K562 (cell line): ENCODE data around the gene PLXDC1. TPM values are rescaled to one million over a fixed set of nuclear protein-coding genes. Genes with fewer than 3 reads are reported as not detected.

Experiments used
- ATAC-seq: fragments of 200-7000 bp; cut with Tn5 transposase; 3 replicates; pipeline ENCODE4 v1.9.1; 2020; ENCODE audit warnings: moderate library complexity
- BruUV-seq: library from RNA; stranded (reverse); fragments of 400-500 nt; replicated peaks from 2 replicates; lab custom pipeline; 2021; lab: Mats Ljungman, UMichigan
- CTCF ChIA-PET: fragments of 300-600 bp; formaldehyde crosslinking; extraction: SDS; loops from one replicate; lab custom pipeline; 2021; ENCODE audit warnings: low intra/inter-chr PET ratio; lab: Yijun Ruan, JAX
- POLR2A ChIA-PET: fragments of 300-600, 350-650 bp; sonication (Branson Sonifier 250); formaldehyde crosslinking; extraction: SDS; loops from one replicate; lab custom pipeline; 2021; ENCODE audit warnings: antibody characterized with exemption, inconsistent platforms; lab: Yijun Ruan, JAX
- DNase-seq, 4 experiments: peaks; one replicate each; pipeline versions ENCODE4 v3.0.0 to v3.0.0-alpha.2; 2011 to 2018; ENCODE audit warnings: low spot score in 3 of 4, mixed read lengths in 3 of 4; ENCODE audit errors: extremely low read depth in 1 of 4
- FAIRE-seq: peaks from 2 replicates; lab custom pipeline; 2011; peaks lifted over from hg19 to GRCh38; lab: Jason Lieb, UNC
- H2AFZ ChIP-seq: 2 replicates; pipeline ENCODE4 v1.6.0; 2011; ENCODE audit warnings: low read depth, low read length, control low read depth, inconsistent platforms
- H3K27ac ChIP-seq: fragments of 200-600 bp; 3 replicates; pipeline ENCODE4 v1.8.0; 2011; ENCODE audit warnings: low read depth, mild to moderate bottlenecking, control low read depth, inconsistent platforms, low read length, moderate library complexity, mixed read lengths; ENCODE audit errors: extremely low read depth
- H3K27me3 ChIP-seq, 2 experiments: fragments of 300-600 bp in 1 of 2; 2 replicates in 1 of 2; 3 replicates in 1 of 2; pipeline versions ENCODE4 v1.6.0 to v1.8.0; 2011; ENCODE audit warnings: inconsistent platforms in 2 of 2, low read length in 2 of 2, mild to moderate bottlenecking in 1 of 2, mixed read lengths in 1 of 2, moderate library complexity in 1 of 2; ENCODE audit not compliant: control insufficient read depth in 2 of 2, insufficient read depth in 2 of 2
- H3K36me3 ChIP-seq: fragments of 300-600 bp; 3 replicates; pipeline ENCODE4 v1.8.0; 2011; ENCODE audit warnings: mild to moderate bottlenecking, low read length, inconsistent platforms; ENCODE audit not compliant: control insufficient read depth, insufficient read depth
- H3K4me1 ChIP-seq, 2 experiments: fragments of 200-600 bp in 1 of 2; replicated peaks in 1 of 2; 2 replicates in 1 of 2; 3 replicates in 1 of 2; pipeline versions ENCODE4 v1.5.1 to v1.8.0; 2011; ENCODE audit warnings: inconsistent platforms in 2 of 2, low read length in 2 of 2, mild to moderate bottlenecking in 1 of 2, mixed read lengths in 1 of 2, moderate library complexity in 1 of 2; ENCODE audit not compliant: control insufficient read depth in 2 of 2, insufficient read depth in 2 of 2
- H3K4me2 ChIP-seq: 2 replicates; pipeline ENCODE4 v1.6.1; 2011; ENCODE audit warnings: low read length, control low read depth, inconsistent platforms, mixed read lengths; ENCODE audit not compliant: insufficient read depth
- H3K4me3 ChIP-seq: fragments of 200-600 bp; sonication (generic), shearing (Covaris generic); 2 replicates; pipeline ENCODE4 v1.5.1; 2016; ENCODE audit warnings: control low read depth, inconsistent platforms
- H3K79me2 ChIP-seq: fragments of 200-600 bp; 3 replicates; pipeline ENCODE4 v1.8.0; 2011; ENCODE audit warnings: low read length, inconsistent platforms; ENCODE audit not compliant: control insufficient read depth, insufficient read depth
- H3K9ac ChIP-seq, 2 experiments: 2 replicates each; pipeline versions ENCODE4 v1.6.0 to v1.6.1; 2011; ENCODE audit warnings: low read depth in 2 of 2, low read length in 2 of 2, control low read depth in 1 of 2, inconsistent platforms in 1 of 2, mild to moderate bottlenecking in 1 of 2, mixed read lengths in 1 of 2; ENCODE audit not compliant: insufficient read depth in 1 of 2
- H3K9me1 ChIP-seq: one replicate; pipeline ENCODE4 v1.6.0; 2011; ENCODE audit warnings: inconsistent platforms, mild to moderate bottlenecking, low read length, moderate library complexity; ENCODE audit not compliant: control insufficient read depth, insufficient read depth
- H3K9me3 ChIP-seq: replicated peaks from 2 replicates; pipeline ENCODE4 v1.5.1; 2011; ENCODE audit warnings: low read depth, low read length, inconsistent platforms; ENCODE audit not compliant: control insufficient read depth, insufficient read depth
- H4K20me1 ChIP-seq: replicated peaks from 2 replicates; pipeline ENCODE4 v1.6.1; 2011; ENCODE audit warnings: low read length, inconsistent platforms, mixed read lengths; ENCODE audit not compliant: control insufficient read depth, insufficient read depth
- CTBP1 ChIP-seq: fragments of 450-650 bp; IDR thresholded peaks from 2 replicates; pipeline ENCODE4 v1.6.1; 2016; ENCODE audit warnings: borderline replicate concordance
- EGR1 ChIP-seq: fragments of 450-650 bp; conservative IDR thresholded peaks from 2 replicates; pipeline ENCODE4 v1.6.1; 2017; ENCODE audit warnings: mild to moderate bottlenecking
- ELK1 ChIP-seq: sonication (generic); formaldehyde crosslinking; IDR thresholded peaks from 2 replicates; pipeline ENCODE4 v1.8.1; 2022; ENCODE audit warnings: missing genetic modification reagents
- FOSL1 ChIP-seq: fragments of 200-800 bp; sonication (Bioruptor generic); conservative IDR thresholded peaks from 2 replicates; pipeline ENCODE4 v1.6.1; 2016; ENCODE audit warnings: missing genetic modification characterization, missing compliant biosample characterization
- HDAC2 ChIP-seq: fragments of 450-650 bp; IDR thresholded peaks from 2 replicates; pipeline ENCODE4 v1.6.1; 2016; ENCODE audit warnings: mild to moderate bottlenecking
- IRF2 ChIP-seq: sonication (generic); formaldehyde crosslinking; IDR thresholded peaks from 2 replicates; pipeline ENCODE4 v1.8.1; 2022; ENCODE audit warnings: mild to moderate bottlenecking, missing genetic modification reagents
- MCM3 ChIP-seq: fragments of 450-650 bp; IDR thresholded peaks from 2 replicates; pipeline ENCODE4 v1.6.1; 2016
- MYC ChIP-seq, 2 experiments: fragments of 250-450 bp in 1 of 2; sonication (Bioruptor Pico) in 1 of 2; IDR thresholded peaks; 2 replicates each; pipeline versions ENCODE4 v1.5.1 to v1.6.1; 2012 to 2021; ENCODE audit warnings: low read depth in 2 of 2, borderline replicate concordance in 1 of 2, improper control_type of control experiment in 1 of 2, low read length in 1 of 2, mild to moderate bottlenecking in 1 of 2, moderate library complexity in 1 of 2
- SMARCA4 ChIP-seq: fragments of 450-650 bp; IDR thresholded peaks from 2 replicates; pipeline ENCODE4 v1.6.1; 2016
- SREBF2 ChIP-seq: sonication (generic); formaldehyde crosslinking; IDR thresholded peaks from 2 replicates; pipeline ENCODE4 v1.4.0; 2020; ENCODE audit warnings: mild to moderate bottlenecking, missing genetic modification reagents
- SRSF1 ChIP-seq: fragments of 200-400 bp; formaldehyde crosslinking; IDR thresholded peaks from 2 replicates; pipeline ENCODE4 v1.6.1; 2017; ENCODE audit warnings: mild to moderate bottlenecking, low read depth, low read length, moderate library complexity
- SRSF9 ChIP-seq: fragments of 200-400 bp; formaldehyde crosslinking; IDR thresholded peaks from 2 replicates; pipeline ENCODE4 v1.6.1; 2017; ENCODE audit warnings: low read depth, low read length, borderline replicate concordance
- TBL1XR1 ChIP-seq, 2 experiments: IDR thresholded peaks; 2 replicates each; pipeline ENCODE4 v1.6.1; 2012; ENCODE audit warnings: improper control_type of control experiment in 2 of 2, low read length in 2 of 2, mild to moderate bottlenecking in 1 of 2
- TEAD1 ChIP-seq, 2 experiments: fragments of 450-650 bp in 1 of 2; sonication (generic) in 1 of 2; formaldehyde crosslinking; IDR thresholded peaks; 2 replicates each; pipeline versions ENCODE4 v1.4.0 to v1.8.0; 2020 to 2022; ENCODE audit warnings: mild to moderate bottlenecking in 2 of 2, missing genetic modification reagents in 1 of 2
- ZKSCAN8 ChIP-seq: fragments of 200-800 bp; sonication (Bioruptor generic); IDR thresholded peaks from 2 replicates; pipeline ENCODE4 v1.6.1; 2016; ENCODE audit warnings: missing genetic modification characterization, missing compliant biosample characterization
- ZNF133 ChIP-seq: fragments of 250-450 bp; sonication (Bioruptor Pico); IDR thresholded peaks from 2 replicates; pipeline ENCODE4 v1.4.0; 2020; ENCODE audit warnings: mild to moderate bottlenecking
- ZNF175 ChIP-seq: fragments of 200-800 bp; sonication (Bioruptor generic); IDR thresholded peaks from 2 replicates; pipeline ENCODE4 v1.6.1; 2016; ENCODE audit warnings: low read depth, mild to moderate bottlenecking, missing genetic modification characterization, missing compliant biosample characterization
- ZNF668 ChIP-seq: fragments of 250-450 bp; sonication (Bioruptor Pico); IDR thresholded peaks from 2 replicates; pipeline ENCODE4 v1.8.0; 2022; ENCODE audit warnings: mild to moderate bottlenecking, inconsistent platforms
- ZSCAN32 ChIP-seq: fragments of 450-650 bp; formaldehyde crosslinking; IDR thresholded peaks from 2 replicates; pipeline ENCODE4 v1.4.0; 2020; ENCODE audit warnings: mild to moderate bottlenecking, moderate library complexity
- WGBS: fragments of 100-300 bp; shearing (Covaris generic); methylation state at CpG from one replicate; pipeline ENCODE4 v1.1.6; 2016; ENCODE audit warnings: low coverage, mixed read lengths; ENCODE audit not compliant: insufficient coverage; ENCODE audit errors: missing lambda C conversion rate; 5-methylcytosine and 5-hydroxymethylcytosine counted together
- in situ Hi-C: fragments of 300-500 bp; cut with MboI; formaldehyde crosslinking; loops from 4 replicates; pipeline ENCODE4 v1.15.0; 2018; ENCODE audit warnings: inconsistent platforms, mixed read lengths
- intact Hi-C: fragments of 100-400 bp; cut with micrococcal nuclease; formaldehyde crosslinking; loops from 2 replicates; pipeline ENCODE4 v1.14.2; 2022
- polyA plus RNA-seq, 8 experiments: library from polyadenylated mRNA; depleted of rRNA in 4 of 8; stranded (reverse) in 5 of 8; unstranded in 3 of 8; fragments of >200 nt; fragmentation: Nextera tagmentation in 2 of 8; fragmentation: Illumina TruSeq in 1 of 8; extraction: Ambion mirVana in 2 of 8; extraction: Trizol in 1 of 8; gene quantifications; 2 replicates each; pipeline versions ENCODE4 v1.2.1 to v1.2.3, GENCODE V29; 2011 to 2014; ENCODE audit warnings: inconsistent platforms in 1 of 8, missing spikeins in 1 of 8
- total RNA-seq, 7 experiments: library from RNA; depleted of rRNA in 6 of 7; stranded (reverse); fragments of >200 nt in 6 of 7; fragmentation: Illumina TruSeq in 2 of 7; extraction: Trizol in 2 of 7; gene quantifications; 2 replicates each; pipeline versions ENCODE4 v1.2.1 to v1.2.3, GENCODE V29; 2011 to 2021; ENCODE audit warnings: low replicate concordance in 1 of 7
- TF ChIP-seq, protein P1 (sequence below): fragments of 450-650 bp; IDR thresholded peaks from 2 replicates; pipeline ENCODE4 v1.6.1; 2016

Gene PLXDC1
- total and polyA plus RNA-seq, 9 of the 15 experiments (the other 6 are each of a cell fraction or from before 2014, with no cell fraction given), result not detected

DNA sequence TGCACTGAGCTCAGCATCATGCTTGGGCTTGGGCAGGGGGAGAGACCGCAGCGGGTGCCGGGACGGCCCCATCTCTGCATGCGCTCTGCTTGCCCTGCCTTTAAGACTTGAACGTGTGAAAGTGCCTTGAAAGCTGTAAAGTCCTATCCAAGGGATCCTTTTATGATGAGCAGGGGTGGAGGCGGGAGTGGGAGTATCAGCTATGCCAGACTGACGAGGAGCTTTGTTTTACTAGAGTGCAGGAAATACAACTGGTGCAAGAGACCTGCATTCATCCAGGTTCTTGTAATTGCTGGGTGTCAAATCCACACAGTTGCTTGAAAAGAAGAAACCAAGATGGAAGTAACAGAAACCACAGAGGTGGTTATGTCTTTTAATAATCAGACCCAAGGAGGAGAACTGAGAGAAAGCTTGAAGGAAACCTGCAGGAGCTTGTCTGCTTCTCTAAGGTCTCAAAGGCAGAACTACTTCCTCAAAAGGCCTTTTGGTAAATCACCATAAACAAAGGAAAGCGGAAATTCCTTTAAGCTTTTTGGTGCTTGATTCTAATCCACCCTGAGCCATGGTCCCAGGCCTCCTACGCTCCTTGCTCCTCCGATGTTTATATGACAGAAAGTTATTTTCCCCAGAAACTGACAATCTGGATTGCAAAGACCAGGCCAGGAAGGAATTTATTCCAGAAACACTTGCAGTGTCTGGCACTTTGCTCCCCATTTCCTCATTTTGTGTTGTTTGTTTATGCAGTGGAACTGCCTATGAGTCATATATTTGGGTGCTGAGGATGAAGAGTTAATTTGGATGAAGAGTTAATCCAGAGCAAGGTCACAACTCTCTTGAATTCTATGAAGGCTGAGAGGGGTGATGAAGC is 132.9 kb downstream of the PLXDC1 start:
- Histone ChIP-seq H3K79me2 (no peaks in the 10 kb centered on the region), H3K9ac (no peak overlapping the region), H3K9me3 (no peaks in the 10 kb centered on the region), H3K27me3 (no peaks in the 10 kb centered on the region), H3K36me3 (no peaks in the 10 kb centered on the region), H3K4me1 (peaks cover 15 to 46% of the 10 kb centered on the region in 2 experiments; a peak in 4 of 5 replicates), H3K9me1 (peaks cover 2% of the 10 kb centered on the region), H3K4me3 (no peak overlapping the region), H3K27ac (peak overlapping the region; percentile 35), H2AFZ (peak overlapping the region; percentile 80), H4K20me1 (no peaks in the 10 kb centered on the region), H3K4me2 (0 out of 2 replicates have a peak overlapping the region, but pooled peaks have one; percentile 3)
- 62% methylated on average over 11 of the region's 11 CpGs for WGBS
- POLR2A ChIA-PET, result interaction anchor here (0.6 to 2.3 kb wide), 4 partner anchors 10 to 368 kb away, joined by 3 to 16 read pairs (median 4); no protein-coding TSS in a partner anchor
- intact Hi-C loops (no loop called here), in situ Hi-C loops (no loop called here)
- CTCF ChIA-PET, result no interaction called here
- no peak for FAIRE-seq
- no TSS peak for BruUV-seq
- no peak for ATAC-seq
- DNase-seq, result no peak
- TF ChIP-seq, protein P1, sequence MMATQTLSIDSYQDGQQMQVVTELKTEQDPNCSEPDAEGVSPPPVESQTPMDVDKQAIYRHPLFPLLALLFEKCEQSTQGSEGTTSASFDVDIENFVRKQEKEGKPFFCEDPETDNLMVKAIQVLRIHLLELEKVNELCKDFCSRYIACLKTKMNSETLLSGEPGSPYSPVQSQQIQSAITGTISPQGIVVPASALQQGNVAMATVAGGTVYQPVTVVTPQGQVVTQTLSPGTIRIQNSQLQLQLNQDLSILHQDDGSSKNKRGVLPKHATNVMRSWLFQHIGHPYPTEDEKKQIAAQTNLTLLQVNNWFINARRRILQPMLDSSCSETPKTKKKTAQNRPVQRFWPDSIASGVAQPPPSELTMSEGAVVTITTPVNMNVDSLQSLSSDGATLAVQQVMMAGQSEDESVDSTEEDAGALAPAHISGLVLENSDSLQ, result no peak
- TF ChIP-seq CTBP1 (peak; percentile 18; the same call in 1 of the 2 replicates), ELK1 (CRISPR knock-in tag) (no peak), TEAD1 (CRISPR knock-in tag; IDR thresholded peaks at IDR 0.05) (0 out of 4 replicates have a peak, but pooled peaks of 1 of the 2 experiments have one; percentile 4), ZSCAN32 (CRISPR knock-in tag) (no peak), ZNF175 (peak; percentile 37; the same call in 1 of the 2 replicates), FOSL1 (peak; percentile 81), MCM3 (no peak), ZKSCAN8 (CRISPR knock-in tag) (no peak), IRF2 (CRISPR knock-in tag) (no peak), HDAC2 (no peak), ZNF668 (CRISPR knock-in tag) (no peak), SREBF2 (no peak), SRSF1 (no peak), EGR1 (peak; percentile 62), SMARCA4 (0 out of 2 replicates have a peak, but pooled peaks have one; percentile 42), SRSF9 (no peak), TBL1XR1 (IDR thresholded peaks at IDR 0.05; ENCODE audit: low read length in 2 of 2) (no peak), ZNF133 (CRISPR knock-in tag) (no peak), MYC (IDR thresholded peaks at IDR 0.05; ENCODE audit: low read depth, low read length) (no peak), MYC (CRISPR knock-in tag; IDR thresholded peaks at IDR 0.05; ENCODE audit: borderline replicate concordance, low read depth) (no peak)
